Panc1 (cell line): ENCODE data around the gene CCDC69.

Experiments used
- POLR2AphosphoS5 ChIP-seq: IDR thresholded peaks from 2 replicates; pipeline ENCODE4 v1.6.1; 2012; ENCODE audit warnings: mild to moderate bottlenecking, low read depth, low read length, moderate library complexity
- SIN3A ChIP-seq: IDR thresholded peaks from 2 replicates; pipeline ENCODE4 v1.6.1; 2012; ENCODE audit warnings: low read depth, mild to moderate bottlenecking, low read length, moderate library complexity, borderline replicate concordance; ENCODE audit not compliant: insufficient read depth
- TCF7L2 ChIP-seq: IDR thresholded peaks from 2 replicates; pipeline ENCODE4 v1.6.1; 2011; ENCODE audit warnings: mild to moderate bottlenecking, low read depth, low read length, inconsistent platforms
- TF ChIP-seq, protein P1 (sequence below): fragments of 450-650 bp; IDR thresholded peaks from 2 replicates; pipeline ENCODE4 v1.5.1; 2017; ENCODE audit warnings: mild to moderate bottlenecking

DNA sequence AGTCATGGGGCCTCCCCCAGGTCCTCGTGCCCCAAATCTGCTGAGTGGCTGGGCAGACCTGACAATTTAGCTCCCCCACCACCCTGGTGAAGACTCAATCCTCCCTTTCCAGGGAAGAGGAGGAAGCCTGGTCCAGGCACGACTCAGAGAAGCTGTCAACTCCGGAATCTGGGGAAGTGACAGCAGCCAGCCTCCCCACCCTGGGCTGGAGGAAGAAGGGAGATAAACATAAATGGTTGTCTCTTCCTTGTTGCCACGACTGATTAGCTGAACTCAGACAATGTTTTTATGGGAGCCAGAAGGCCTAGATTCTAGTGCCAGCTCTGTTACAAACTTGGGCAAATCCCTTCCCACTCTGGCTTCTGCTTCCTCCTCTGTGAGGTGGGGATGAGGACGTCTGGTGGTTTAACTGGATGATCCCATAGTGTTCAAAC is 15.4 kb downstream of the CCDC69 start:
- TF ChIP-seq, protein P1, sequence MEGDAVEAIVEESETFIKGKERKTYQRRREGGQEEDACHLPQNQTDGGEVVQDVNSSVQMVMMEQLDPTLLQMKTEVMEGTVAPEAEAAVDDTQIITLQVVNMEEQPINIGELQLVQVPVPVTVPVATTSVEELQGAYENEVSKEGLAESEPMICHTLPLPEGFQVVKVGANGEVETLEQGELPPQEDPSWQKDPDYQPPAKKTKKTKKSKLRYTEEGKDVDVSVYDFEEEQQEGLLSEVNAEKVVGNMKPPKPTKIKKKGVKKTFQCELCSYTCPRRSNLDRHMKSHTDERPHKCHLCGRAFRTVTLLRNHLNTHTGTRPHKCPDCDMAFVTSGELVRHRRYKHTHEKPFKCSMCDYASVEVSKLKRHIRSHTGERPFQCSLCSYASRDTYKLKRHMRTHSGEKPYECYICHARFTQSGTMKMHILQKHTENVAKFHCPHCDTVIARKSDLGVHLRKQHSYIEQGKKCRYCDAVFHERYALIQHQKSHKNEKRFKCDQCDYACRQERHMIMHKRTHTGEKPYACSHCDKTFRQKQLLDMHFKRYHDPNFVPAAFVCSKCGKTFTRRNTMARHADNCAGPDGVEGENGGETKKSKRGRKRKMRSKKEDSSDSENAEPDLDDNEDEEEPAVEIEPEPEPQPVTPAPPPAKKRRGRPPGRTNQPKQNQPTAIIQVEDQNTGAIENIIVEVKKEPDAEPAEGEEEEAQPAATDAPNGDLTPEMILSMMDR = no peak
- TF ChIP-seq POLR2AphosphoS5 (no peak), SIN3A (no peak), TCF7L2 (no peak)
